H9 (cell line): ENCODE measurements around the gene DLG5. TPM values are rescaled to one million over a fixed set of nuclear protein-coding genes. Genes with fewer than 3 reads are reported as not detected.

Experiments
- DNase-seq: peaks from one replicate; pipeline ENCODE4 v3.0.0-alpha.2; 2017
- H2AFZ ChIP-seq: one replicate; pipeline ENCODE4 v1.6.1; 2013; ENCODE audit warnings: mild to moderate bottlenecking, low read length, control low read depth, moderate library complexity
- H2AK5ac ChIP-seq: 2 replicates; pipeline ENCODE4 v1.6.1; 2013; ENCODE audit warnings: low read length, control low read depth, mixed read lengths; ENCODE audit not compliant: insufficient read length
- H2BK120ac ChIP-seq: one replicate; pipeline ENCODE4 v1.6.1; 2013; ENCODE audit warnings: low read depth, mild to moderate bottlenecking, low read length, control low read depth, inconsistent platforms; ENCODE audit not compliant: poor library complexity, severe bottlenecking
- H2BK12ac ChIP-seq: 2 replicates; pipeline ENCODE4 v1.6.1; 2013; ENCODE audit warnings: low read length, control low read depth, mixed read lengths, low read depth; ENCODE audit not compliant: insufficient read length
- H2BK15ac ChIP-seq: 2 replicates; pipeline ENCODE4 v1.6.1; 2013; ENCODE audit warnings: low read depth, low read length, control low read depth
- H2BK20ac ChIP-seq: one replicate; pipeline ENCODE4 v1.6.1; 2013; ENCODE audit warnings: low read depth, mild to moderate bottlenecking, low read length, control low read depth, inconsistent platforms; ENCODE audit not compliant: poor library complexity, severe bottlenecking
- H2BK5ac ChIP-seq: 2 replicates; pipeline ENCODE4 v1.6.1; 2013; ENCODE audit warnings: low read length, control low read depth, mixed read lengths; ENCODE audit not compliant: insufficient read length
- H3K14ac ChIP-seq: 2 replicates; pipeline ENCODE4 v1.6.1; 2013; ENCODE audit warnings: low read length, control low read depth; ENCODE audit not compliant: insufficient read depth
- H3K18ac ChIP-seq: 2 replicates; pipeline ENCODE4 v1.6.1; 2013; ENCODE audit warnings: low read depth, mild to moderate bottlenecking, mixed read lengths, low read length, control low read depth; ENCODE audit not compliant: insufficient read length
- H3K23ac ChIP-seq: 2 replicates; pipeline ENCODE4 v1.6.1; 2013; ENCODE audit warnings: low read length, control low read depth, mixed read lengths, low read depth; ENCODE audit not compliant: insufficient read length
- H3K23me2 ChIP-seq: 2 replicates; pipeline ENCODE4 v1.6.1; 2013; ENCODE audit warnings: low read depth, mild to moderate bottlenecking, mixed read lengths, low read length, control low read depth; ENCODE audit not compliant: insufficient read length, poor library complexity, severe bottlenecking
- H3K27ac ChIP-seq: 2 replicates; pipeline ENCODE4 v1.5.1; 2013; ENCODE audit warnings: low read length, control low read depth, mixed read lengths, low read depth; ENCODE audit not compliant: insufficient read length
- H3K27me3 ChIP-seq: 2 replicates; pipeline ENCODE4 v1.6.1; 2013; ENCODE audit warnings: low read length, control low read depth, inconsistent platforms; ENCODE audit not compliant: insufficient read depth
- H3K4ac ChIP-seq: 2 replicates; pipeline ENCODE4 v1.6.1; 2013; ENCODE audit warnings: low read depth, mild to moderate bottlenecking, control low read depth, inconsistent platforms, low read length, moderate library complexity
- H3K4me1 ChIP-seq: 2 replicates; pipeline ENCODE4 v1.6.1; 2013; ENCODE audit warnings: low read length, control low read depth, inconsistent platforms; ENCODE audit not compliant: insufficient read depth
- H3K4me2 ChIP-seq: 2 replicates; pipeline ENCODE4 v1.6.1; 2013; ENCODE audit warnings: low read length, control low read depth, mixed read lengths; ENCODE audit not compliant: insufficient read length, insufficient read depth
- H3K56ac ChIP-seq: 2 replicates; pipeline ENCODE4 v1.6.1; 2013; ENCODE audit warnings: low read depth, mild to moderate bottlenecking, mixed read lengths, low read length, control low read depth; ENCODE audit not compliant: insufficient read length
- H3K79me1 ChIP-seq: 2 replicates; pipeline ENCODE4 v1.6.1; 2013; ENCODE audit warnings: low read depth, mild to moderate bottlenecking, moderate library complexity, low read length, control low read depth, inconsistent platforms; ENCODE audit not compliant: insufficient read depth, poor library complexity, severe bottlenecking
- H3K79me2 ChIP-seq: 2 replicates; pipeline ENCODE4 v1.6.1; 2013; ENCODE audit warnings: low read length, control low read depth, inconsistent platforms; ENCODE audit not compliant: insufficient read depth
- H3K9ac ChIP-seq: 2 replicates; pipeline ENCODE4 v1.6.1; 2013; ENCODE audit warnings: low read length, control low read depth, mixed read lengths; ENCODE audit not compliant: insufficient read length; ENCODE audit errors: extremely low read depth
- H3K9me3 ChIP-seq: one replicate; pipeline ENCODE4 v1.6.1; 2013; ENCODE audit warnings: low read depth, low read length, inconsistent platforms; ENCODE audit not compliant: control insufficient read depth
- H3T11ph ChIP-seq: one replicate; pipeline ENCODE4 v1.6.1; 2013; ENCODE audit warnings: mild to moderate bottlenecking, low read length, control low read depth, inconsistent platforms
- H4K20me1 ChIP-seq: one replicate; pipeline ENCODE4 v1.6.1; 2013; ENCODE audit not compliant: control insufficient read depth, insufficient read length, insufficient read depth
- H4K5ac ChIP-seq: 2 replicates; pipeline ENCODE4 v1.6.1; 2013; ENCODE audit warnings: low read depth, mild to moderate bottlenecking, mixed read lengths, low read length, control low read depth; ENCODE audit not compliant: insufficient read length
- H4K8ac ChIP-seq: replicated peaks from 2 replicates; pipeline ENCODE4 v1.6.1; 2013; ENCODE audit warnings: low read length, control low read depth, mixed read lengths, low read depth; ENCODE audit not compliant: insufficient read length
- H4K91ac ChIP-seq: 2 replicates; pipeline ENCODE4 v1.6.1; 2013; ENCODE audit warnings: low read depth, mild to moderate bottlenecking, moderate library complexity, mixed read lengths, low read length, control low read depth; ENCODE audit not compliant: insufficient read length
- H3K27ac Mint-ChIP-seq, 3 experiments: 2 replicates in 2 of 3; 3 replicates in 1 of 3; pipeline ENCODE4 v1.8.0; 2020 to 2021; ENCODE audit warnings: mixed read lengths in 3 of 3, mild to moderate bottlenecking in 1 of 3, moderate library complexity in 1 of 3
- H3K27me3 Mint-ChIP-seq: 2 replicates; pipeline ENCODE4 v1.8.0; 2021; ENCODE audit warnings: low read depth, mild to moderate bottlenecking, moderate library complexity, mixed read lengths
- H3K36me3 Mint-ChIP-seq, 3 experiments: 2 replicates in 2 of 3; 3 replicates in 1 of 3; pipeline ENCODE4 v1.8.0; 2020 to 2021; ENCODE audit warnings: low read depth in 3 of 3, mixed read lengths in 3 of 3; ENCODE audit not compliant: insufficient read depth in 1 of 3
- H3K4me1 Mint-ChIP-seq, 2 experiments: 2 replicates each; pipeline ENCODE4 v1.8.0; 2020; ENCODE audit warnings: mixed read lengths in 2 of 2
- H3K4me3 Mint-ChIP-seq, 2 experiments: 2 replicates in 1 of 2; 3 replicates in 1 of 2; pipeline ENCODE4 v1.8.0; 2020 to 2021; ENCODE audit warnings: mild to moderate bottlenecking in 2 of 2, mixed read lengths in 2 of 2, moderate library complexity in 1 of 2
- H3K9me3 Mint-ChIP-seq, 2 experiments: 2 replicates in 1 of 2; 3 replicates in 1 of 2; pipeline ENCODE4 v1.8.0; 2020; ENCODE audit warnings: mild to moderate bottlenecking in 2 of 2, mixed read lengths in 2 of 2, moderate library complexity in 1 of 2
- WGBS: extraction: QIAGEN DNeasy Blood & Tissue Kit; methylation state at CpG from one replicate; pipeline ENCODE4 v1.1.7; 2013; ENCODE audit warnings: missing lambda C conversion rate, low lambda C conversion rate, mixed read lengths; ENCODE audit not compliant: insufficient read length; ENCODE audit errors: extremely low coverage; 5-methylcytosine and 5-hydroxymethylcytosine counted together
- total RNA-seq: library from RNA; stranded (reverse); gene quantifications from 2 replicates; pipeline ENCODE4 v1.2.1, GENCODE V29; 2021
- TF ChIP-seq, protein P1 (sequence below): fragments of 200-600 bp; sonication (generic); conservative IDR thresholded peaks from 3 replicates; pipeline ENCODE4 v1.8.0; 2021; ENCODE audit warnings: antibody characterized with exemption, mild to moderate bottlenecking

DLG5 gene
- total RNA-seq, 1 experiment from 2014 or later: 67.4 TPM

DNA sequence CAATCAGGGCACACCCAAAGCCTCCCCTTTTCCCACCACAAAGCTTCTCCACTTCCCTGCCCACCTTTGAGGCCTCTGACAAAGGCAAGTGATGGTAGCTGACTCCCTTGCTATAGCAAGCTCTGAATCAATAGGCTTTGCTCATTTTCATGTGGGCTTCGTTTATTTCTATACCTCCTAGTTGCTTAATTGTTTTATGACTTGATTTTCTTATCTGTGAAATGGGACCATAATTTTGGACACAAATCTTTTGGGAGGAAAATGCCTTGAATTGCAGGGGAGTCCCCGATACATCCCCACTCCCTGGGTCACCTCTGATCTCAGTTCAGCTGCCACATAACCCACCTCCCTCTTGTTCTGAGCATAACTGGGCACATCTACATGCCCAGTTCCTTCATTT is 13.7 kb upstream of the DLG5 start:
- Histone ChIP-seq H3K9ac (no peak overlapping the region), H2BK120ac (no peak overlapping the region), H2BK5ac (no peak overlapping the region), H4K20me1 (no peaks in the 10 kb centered on the region), H3T11ph (no peak overlapping the region), H3K9me3 (no peaks in the 10 kb centered on the region), H4K5ac (no peak overlapping the region), H3K4ac (no peak overlapping the region), H3K4me2 (no peak overlapping the region), H2BK12ac (no peak overlapping the region), H3K14ac (no peak overlapping the region), H3K27me3 (no peaks in the 10 kb centered on the region), H3K23ac (no peak overlapping the region), H3K18ac (no peak overlapping the region), H3K4me1 (0 out of 2 replicates have a peak, but pooled peaks cover 2% of the 10 kb centered on the region), H2BK15ac (no peak overlapping the region), H3K79me1 (no peaks in the 10 kb centered on the region), H4K8ac (no peak overlapping the region), H4K91ac (no peak overlapping the region), H2AFZ (no peak overlapping the region), H3K56ac (no peak overlapping the region), H2AK5ac (no peak overlapping the region), H2BK20ac (no peak overlapping the region), H3K23me2 (no peaks in the 10 kb centered on the region), H3K27ac (no peak overlapping the region), H3K79me2 (no peaks in the 10 kb centered on the region)
- Mint-ChIP-seq H3K27ac (0 out of 7 replicates have a peak overlapping the region, but pooled peaks of 1 of the 3 experiments have one; percentile 32), H3K9me3 (no peaks in the 10 kb centered on the region; a peak in 1 of 5 replicates), H3K4me3 (no peak overlapping the region), H3K27me3 (peaks cover 1% of the 10 kb centered on the region), H3K4me1 (peaks cover 26 to 37% of the 10 kb centered on the region in 2 experiments), H3K36me3 (no peaks in the 10 kb centered on the region; a peak in 1 of 7 replicates)
- TF ChIP-seq, protein P1, sequence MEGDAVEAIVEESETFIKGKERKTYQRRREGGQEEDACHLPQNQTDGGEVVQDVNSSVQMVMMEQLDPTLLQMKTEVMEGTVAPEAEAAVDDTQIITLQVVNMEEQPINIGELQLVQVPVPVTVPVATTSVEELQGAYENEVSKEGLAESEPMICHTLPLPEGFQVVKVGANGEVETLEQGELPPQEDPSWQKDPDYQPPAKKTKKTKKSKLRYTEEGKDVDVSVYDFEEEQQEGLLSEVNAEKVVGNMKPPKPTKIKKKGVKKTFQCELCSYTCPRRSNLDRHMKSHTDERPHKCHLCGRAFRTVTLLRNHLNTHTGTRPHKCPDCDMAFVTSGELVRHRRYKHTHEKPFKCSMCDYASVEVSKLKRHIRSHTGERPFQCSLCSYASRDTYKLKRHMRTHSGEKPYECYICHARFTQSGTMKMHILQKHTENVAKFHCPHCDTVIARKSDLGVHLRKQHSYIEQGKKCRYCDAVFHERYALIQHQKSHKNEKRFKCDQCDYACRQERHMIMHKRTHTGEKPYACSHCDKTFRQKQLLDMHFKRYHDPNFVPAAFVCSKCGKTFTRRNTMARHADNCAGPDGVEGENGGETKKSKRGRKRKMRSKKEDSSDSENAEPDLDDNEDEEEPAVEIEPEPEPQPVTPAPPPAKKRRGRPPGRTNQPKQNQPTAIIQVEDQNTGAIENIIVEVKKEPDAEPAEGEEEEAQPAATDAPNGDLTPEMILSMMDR: no peak
- no peak for DNase-seq
- no CpG with 5 or more reads among the region's 2 CpGs for WGBS
